HG03045 (cell line): ENCODE data around the gene PRDM16.

ENCODE experiments used
- ATAC-seq: cut with Tn5 transposase; IDR thresholded peaks from one replicate; pipeline ENCODE4 v1.9.1; 2021; ENCODE audit warnings: mild to moderate bottlenecking, moderate library complexity; ENCODE audit not compliant: unreplicated experiment

PRDM16 gene

GRCh38 chr1:3032371-3033039, 36.5 kb upstream of the PRDM16 start:
- no peak for ATAC-seq

GRCh38 chr1:3033040-3033789, 35.8 kb upstream of the PRDM16 start:
- ATAC-seq, result no peak

DNA sequence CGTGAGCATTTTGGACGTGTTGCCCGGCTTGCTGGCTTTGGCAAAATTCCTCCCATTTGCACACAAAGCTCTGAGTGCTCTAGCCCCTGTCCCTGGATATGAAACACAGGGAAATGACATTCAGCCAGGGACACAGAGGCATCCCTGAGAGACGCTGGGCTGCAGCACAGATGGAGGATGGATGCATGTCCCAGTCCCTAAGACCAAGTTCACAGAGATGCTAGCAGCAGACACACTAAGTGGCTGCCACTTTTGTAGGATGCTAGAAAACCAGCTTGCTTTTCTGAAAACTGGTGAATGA, 35.3 kb upstream of the PRDM16 start:
- no peak for ATAC-seq

DNA sequence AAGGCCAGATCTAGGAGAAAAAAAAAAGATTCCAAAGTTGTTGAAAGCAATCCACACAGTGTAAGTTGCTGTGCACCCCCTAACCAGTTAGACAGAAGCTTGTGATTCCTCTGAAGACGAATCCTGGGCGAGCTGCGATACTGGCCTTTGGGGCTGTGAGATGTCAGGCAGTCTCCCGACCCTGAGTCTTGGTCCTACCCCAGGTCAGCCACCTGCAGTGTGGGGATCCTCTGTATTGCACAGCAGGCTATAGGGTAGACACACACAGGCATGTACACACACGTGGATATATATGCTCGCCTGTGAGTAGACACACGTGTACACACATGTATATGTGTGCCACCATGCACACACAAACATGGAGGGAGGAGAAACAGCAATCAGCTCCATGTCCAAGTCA, 34.8 kb upstream of the PRDM16 start:
- ATAC-seq, result no peak

DNA sequence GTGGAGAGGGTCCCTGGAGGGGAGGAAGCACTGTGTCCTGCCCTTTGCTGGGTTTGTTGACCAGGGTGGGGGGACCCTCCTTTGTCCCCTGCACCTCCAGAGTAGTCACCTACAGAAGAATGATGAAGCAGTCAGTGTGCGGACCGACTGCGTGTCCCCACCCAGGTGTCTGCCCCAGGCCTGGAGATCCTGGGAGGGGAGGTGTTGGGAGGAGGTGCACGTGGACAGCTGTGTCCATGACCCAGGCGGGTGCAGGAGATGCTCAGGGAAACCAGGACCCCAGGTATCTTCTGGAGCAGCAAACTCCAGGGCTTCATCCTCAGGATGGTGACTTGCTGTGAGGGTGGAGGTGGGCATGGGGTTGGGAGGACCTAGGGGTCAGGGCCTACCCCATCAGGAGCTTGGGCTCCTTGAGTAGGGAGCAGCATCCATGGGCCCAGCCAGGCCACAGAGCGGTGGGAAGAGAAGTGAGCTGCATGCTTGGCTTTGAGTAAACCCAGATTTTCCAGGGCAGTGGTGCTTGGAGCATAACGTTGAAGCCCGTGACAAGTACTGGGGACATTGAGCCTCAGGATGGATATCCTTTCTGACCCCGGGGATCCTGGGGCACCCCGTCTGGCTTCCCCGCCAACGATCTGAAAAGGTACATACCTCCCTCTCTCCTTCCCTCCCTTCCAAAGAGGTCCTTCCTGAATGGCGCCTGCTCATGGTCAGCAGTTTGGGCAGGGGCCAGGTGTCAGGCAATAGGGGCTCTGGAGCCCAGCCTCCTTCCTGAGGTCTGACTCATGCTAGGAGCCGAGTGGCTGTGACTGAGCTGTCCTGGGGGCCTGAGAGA, 34.1 kb upstream of the PRDM16 start:
- ATAC-seq, result no peak

- ATAC-seq, result no peak
Observed at GRCh38 chr1:3035563-3036446, 33.2 kb upstream of the PRDM16 start.

DNA sequence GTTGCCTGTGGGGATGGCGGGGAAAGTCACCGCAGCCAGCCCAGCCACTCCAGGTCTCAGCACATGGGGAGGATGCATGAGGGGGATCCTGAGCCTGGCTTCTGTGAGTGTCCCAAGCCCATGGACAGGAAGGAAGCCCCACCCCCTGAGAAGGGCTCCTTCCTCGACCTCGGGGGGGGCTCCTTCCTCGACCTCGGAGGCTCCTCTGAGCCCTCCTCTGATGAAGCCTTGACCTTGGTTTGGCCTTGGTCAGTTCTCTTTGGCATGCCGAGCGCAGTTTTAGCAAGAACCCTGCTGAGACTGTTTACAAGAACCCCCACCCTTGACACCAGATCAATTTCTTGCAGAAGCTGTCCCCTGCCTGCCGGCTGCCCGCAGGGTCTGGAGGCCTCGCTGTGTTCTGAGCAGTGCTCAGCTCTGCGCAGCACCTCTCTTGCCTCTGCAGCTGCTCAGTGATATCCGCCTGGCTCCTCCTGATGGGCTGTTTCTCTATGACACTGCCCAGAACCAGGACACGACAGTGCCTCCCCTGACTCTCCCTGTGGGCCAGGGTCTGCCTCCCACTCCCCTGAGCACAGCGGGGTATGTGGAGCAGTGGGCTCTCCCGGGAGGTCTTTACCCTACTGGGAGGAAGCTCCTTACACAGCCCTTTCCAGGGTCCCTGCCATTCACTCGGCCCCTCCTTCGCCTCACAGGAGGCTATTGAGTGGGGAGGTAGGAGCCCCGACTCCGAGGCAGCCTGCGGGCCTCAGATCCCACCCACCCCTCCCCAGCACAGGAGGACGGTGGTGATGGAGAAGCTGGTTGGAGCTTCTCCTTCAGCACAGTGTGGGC, 32.3 kb upstream of the PRDM16 start:
- no peak for ATAC-seq

DNA sequence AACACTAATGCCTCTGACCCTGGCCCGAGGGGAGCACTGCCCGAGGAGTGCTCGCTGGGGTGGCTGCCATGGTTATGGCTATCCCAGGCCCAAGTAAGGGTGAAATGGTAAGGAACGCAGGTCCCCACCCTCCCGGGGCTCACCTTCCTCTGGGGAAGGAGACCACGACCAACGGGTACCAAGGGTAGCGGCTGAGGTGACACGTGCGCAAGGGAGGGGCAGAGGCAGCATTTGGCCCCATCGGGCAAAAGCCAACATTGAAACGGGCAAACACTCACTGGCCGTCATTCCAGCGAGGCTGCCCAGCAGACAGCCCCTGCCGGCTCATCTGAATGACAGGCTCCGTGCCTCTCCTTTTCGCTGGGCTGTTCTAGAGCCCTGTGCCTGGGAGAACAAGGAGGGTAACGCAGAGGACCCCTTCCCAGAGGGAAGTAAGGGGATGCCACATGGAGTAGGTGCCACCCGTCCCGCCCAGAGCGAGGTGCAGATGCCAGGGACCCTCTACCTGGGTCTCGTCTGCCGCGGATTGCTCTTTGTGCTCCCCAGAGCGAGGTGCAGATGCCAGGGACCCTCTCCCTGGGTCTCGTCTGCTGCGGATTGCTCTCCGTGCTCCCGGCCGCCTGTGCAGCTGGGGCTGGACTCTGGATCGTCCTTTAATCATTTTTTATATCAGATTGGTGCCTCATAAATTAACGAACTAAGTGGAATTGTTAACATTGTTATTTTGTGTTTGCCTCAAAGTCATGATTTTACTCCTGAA, 31.5 kb upstream of the PRDM16 start:
- ATAC-seq, result no peak

- no peak for ATAC-seq
Observed at GRCh38 chr1:3038113-3038551, 30.9 kb upstream of the PRDM16 start.

GRCh38 chr1:3038571-3039181, 30.3 kb upstream of the PRDM16 start:
- no peak for ATAC-seq

DNA sequence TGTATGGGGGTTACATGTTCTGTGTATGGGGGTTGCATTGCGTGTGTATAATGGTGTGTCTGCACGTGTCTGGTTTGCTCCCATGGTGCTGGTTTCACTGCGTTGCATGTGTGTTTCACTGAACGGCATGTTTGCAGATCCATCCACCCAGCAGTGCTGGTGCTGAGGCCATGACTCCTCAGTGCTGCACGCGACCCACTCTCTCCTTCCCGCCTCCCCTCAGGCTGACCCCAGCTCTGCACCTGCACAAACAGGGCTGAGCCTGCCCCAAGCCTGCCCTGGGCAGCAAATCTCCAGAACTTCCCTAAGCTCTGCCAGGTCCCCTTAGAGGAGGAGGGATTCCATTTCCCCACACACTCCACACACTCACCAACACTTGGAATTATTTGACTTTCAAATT, 29.0 kb upstream of the PRDM16 start:
- ATAC-seq, result no peak

- no peak for ATAC-seq
Observed at GRCh38 chr1:3042481-3042880, 26.5 kb upstream of the PRDM16 start.

GRCh38 chr1:3049164-3049563, 19.8 kb upstream of the PRDM16 start:
- no peak for ATAC-seq

- no peak for ATAC-seq
Observed at GRCh38 chr1:3049905-3050304, 19.1 kb upstream of the PRDM16 start.

GRCh38 chr1:3050603-3051002, 18.4 kb upstream of the PRDM16 start:
- ATAC-seq, result no peak

DNA sequence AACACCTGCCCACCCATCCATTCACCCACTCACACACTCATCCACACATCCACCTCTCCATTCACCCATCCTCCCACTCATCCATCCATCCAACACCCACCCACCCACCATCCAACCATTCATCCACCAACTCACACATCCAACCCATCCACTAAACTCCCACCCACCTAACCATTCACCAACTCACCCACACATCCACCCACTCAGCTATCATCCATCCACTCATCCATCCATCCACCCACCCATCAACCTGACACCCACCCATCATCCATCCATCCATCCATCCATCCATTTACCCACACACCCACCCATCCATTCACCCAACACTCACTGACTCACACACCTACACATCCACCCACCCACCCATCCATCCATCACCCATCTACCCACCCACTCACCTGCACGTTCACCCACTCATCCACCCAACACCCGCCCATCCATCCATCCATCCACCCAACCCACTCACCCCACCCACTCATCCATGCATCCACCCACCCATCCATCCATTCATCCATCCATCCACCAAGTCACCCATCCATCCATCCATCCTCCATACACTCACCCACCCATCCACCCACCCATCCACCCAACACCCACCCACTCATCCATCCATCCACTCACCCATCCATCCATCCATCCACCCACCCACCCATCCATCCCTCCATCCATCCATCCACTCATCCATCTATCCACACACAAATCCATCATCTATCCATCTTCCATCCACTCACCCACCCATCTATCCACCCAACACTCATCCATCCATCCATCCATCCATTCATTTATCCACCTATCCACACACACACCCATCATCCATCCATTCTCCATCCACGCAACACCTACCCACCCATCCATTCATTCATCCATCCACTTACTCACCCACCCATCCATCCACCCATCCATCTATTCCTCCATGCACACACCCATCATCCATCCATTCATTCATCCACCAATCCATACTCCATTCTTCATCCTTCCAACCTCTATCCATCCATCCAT, 17.4 kb upstream of the PRDM16 start:
- ATAC-seq, result no peak

DNA sequence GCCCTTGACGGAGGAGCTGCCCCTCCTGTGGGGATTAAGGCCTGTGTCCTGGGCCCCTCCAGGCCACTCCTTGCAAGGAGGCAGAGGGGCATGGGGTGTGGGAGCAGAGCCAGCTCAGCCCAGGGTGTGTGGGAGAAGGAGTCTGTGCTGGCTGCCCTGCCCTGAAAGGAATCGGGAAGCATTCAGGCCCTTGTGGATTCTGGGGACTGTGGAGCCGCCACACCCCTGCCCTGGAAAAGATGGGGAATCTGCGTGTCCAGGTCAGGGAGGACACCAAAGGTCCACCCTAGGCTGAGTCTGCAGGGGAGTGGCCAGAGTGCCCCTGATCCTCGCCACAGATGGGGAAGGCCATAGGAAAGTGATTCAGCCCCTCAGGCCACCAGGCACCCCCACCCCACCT, 16.5 kb upstream of the PRDM16 start:
- ATAC-seq, result no peak
